Measurements from ENCODE around the gene HABP2. TPM values are rescaled to one million over a fixed set of nuclear protein-coding genes. Genes with fewer than 3 reads are reported as not detected.

Gene HABP2
- total RNA-seq, 6 experiments from 2014 or later: not detected

- Mint-ChIP-seq H3K36me3 (ENCODE audit: low read depth) (no peaks in the 10 kb centered on the region), H3K27me3 (ENCODE audit: insufficient read depth) (peaks cover 27% of the 10 kb centered on the region), H3K9me3 (no peaks in the 10 kb centered on the region), H3K4me1 (ENCODE audit: low read depth) (peaks cover 9% of the 10 kb centered on the region; the same call in 1 of the 2 replicates), H3K27ac (no peak overlapping the region), H3K4me3 (no peak overlapping the region)
- no peak for TF ChIP-seq CTCF (IDR thresholded peaks at IDR 0.05)
- DNase-seq: no peak
Measured at GRCh38 chr10:113547426-113547825, 5.4 kb upstream of the HABP2 start.

GRCh38 chr10:113549856-113550255 lies 3.0 kb upstream of the HABP2 start:
- DNase-seq: no peak
- H3K4me1 Mint-ChIP-seq (ENCODE audit: low read depth): peaks cover 9% of the 10 kb centered on the region; the same call in 1 of the 2 replicates
- no peak overlapping the region for H3K27ac Mint-ChIP-seq
- peaks cover 25% of the 10 kb centered on the region for H3K27me3 Mint-ChIP-seq (ENCODE audit: insufficient read depth)
- no peak overlapping the region for H3K4me3 Mint-ChIP-seq
- TF ChIP-seq CTCF (IDR thresholded peaks at IDR 0.05): no peak
- H3K36me3 Mint-ChIP-seq (ENCODE audit: low read depth): no peaks in the 10 kb centered on the region
- H3K9me3 Mint-ChIP-seq: no peaks in the 10 kb centered on the region

DNA sequence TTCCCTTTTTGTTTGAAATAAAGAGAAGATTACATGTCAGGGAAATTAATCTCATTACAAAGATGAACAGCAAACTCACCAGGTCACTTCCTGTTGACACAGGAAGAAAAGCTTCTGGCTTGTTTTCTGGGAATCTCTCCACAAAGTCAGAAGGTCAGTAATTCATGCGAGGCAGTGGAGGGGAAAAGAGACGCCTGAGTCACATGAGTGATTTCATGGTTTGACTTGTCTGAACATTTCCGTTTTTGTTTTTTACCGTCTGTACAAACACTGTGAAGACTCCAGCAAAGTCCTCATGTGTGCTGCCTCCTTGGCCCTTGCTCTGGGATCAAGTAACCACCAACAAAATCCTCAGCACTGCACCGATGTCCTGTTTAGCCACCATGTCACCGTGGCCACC lies 2.5 kb upstream of the HABP2 start:
- H3K27ac Mint-ChIP-seq: no peak overlapping the region
- H3K36me3 Mint-ChIP-seq (ENCODE audit: low read depth): no peaks in the 10 kb centered on the region
- H3K4me3 Mint-ChIP-seq: no peak overlapping the region

GRCh38 chr10:113552014-113552413 lies 839 bp upstream of the HABP2 start:
- Mint-ChIP-seq H3K4me3 (no peak overlapping the region), H3K4me1 (ENCODE audit: low read depth) (peaks cover 9% of the 10 kb centered on the region; the same call in 1 of the 2 replicates), H3K27ac (no peak overlapping the region), H3K27me3 (ENCODE audit: insufficient read depth) (peaks cover 23% of the 10 kb centered on the region), H3K36me3 (ENCODE audit: low read depth) (no peaks in the 10 kb centered on the region), H3K9me3 (no peaks in the 10 kb centered on the region)
- DNase-seq: no peak
- no peak for TF ChIP-seq CTCF (IDR thresholded peaks at IDR 0.05)

More for the DNA sequence above, 2.5 kb upstream of the HABP2 start:
- no peak for DNase-seq
- peaks cover 9% of the 10 kb centered on the region; the same call in 1 of the 2 replicates for H3K4me1 Mint-ChIP-seq (ENCODE audit: low read depth)
- peaks cover 24% of the 10 kb centered on the region for H3K27me3 Mint-ChIP-seq (ENCODE audit: insufficient read depth)
- TF ChIP-seq CTCF (IDR thresholded peaks at IDR 0.05): no peak
- no peaks in the 10 kb centered on the region for H3K9me3 Mint-ChIP-seq

DNA sequence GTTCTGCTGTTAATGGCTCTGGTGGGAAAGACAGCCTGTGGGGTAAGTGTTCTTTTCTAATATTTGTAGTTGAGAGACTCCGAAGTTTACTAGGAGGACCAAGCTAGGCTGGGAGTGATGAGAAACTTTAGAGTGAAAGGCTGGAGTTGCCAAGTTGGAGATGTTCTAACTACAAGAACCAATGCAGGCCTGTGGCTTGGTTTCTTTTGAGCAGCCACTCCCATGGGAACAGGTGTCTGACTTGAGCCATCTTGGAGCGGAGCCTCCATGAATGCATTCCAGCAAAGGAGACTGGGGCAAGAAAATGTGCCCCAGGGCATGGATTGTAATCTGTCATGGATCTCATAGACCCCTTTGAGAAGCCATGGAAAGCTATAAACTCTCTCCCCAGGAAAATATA lies 296 bp downstream of the HABP2 start:
- no peaks in the 10 kb centered on the region for H3K36me3 Mint-ChIP-seq (ENCODE audit: low read depth)
- H3K4me3 Mint-ChIP-seq: no peak overlapping the region
- no peak overlapping the region for H3K27ac Mint-ChIP-seq
- TF ChIP-seq CTCF (IDR thresholded peaks at IDR 0.05): no peak
- H3K9me3 Mint-ChIP-seq: no peaks in the 10 kb centered on the region
- peaks cover 27% of the 10 kb centered on the region for H3K27me3 Mint-ChIP-seq (ENCODE audit: insufficient read depth)
- H3K4me1 Mint-ChIP-seq (ENCODE audit: low read depth): peaks cover 9% of the 10 kb centered on the region; the same call in 1 of the 2 replicates
- DNase-seq: no peak

GRCh38 chr10:113554214-113554613 lies 1.4 kb downstream of the HABP2 start:
- DNase-seq: no peak
- TF ChIP-seq CTCF (IDR thresholded peaks at IDR 0.05): no peak
- no peak overlapping the region for H3K27ac Mint-ChIP-seq
- H3K27me3 Mint-ChIP-seq (ENCODE audit: insufficient read depth): peaks cover 27% of the 10 kb centered on the region
- H3K4me3 Mint-ChIP-seq: no peak overlapping the region
- peaks cover 9% of the 10 kb centered on the region; the same call in 1 of the 2 replicates for H3K4me1 Mint-ChIP-seq (ENCODE audit: low read depth)
- H3K9me3 Mint-ChIP-seq: no peaks in the 10 kb centered on the region
- H3K36me3 Mint-ChIP-seq (ENCODE audit: low read depth): no peaks in the 10 kb centered on the region
